ENCODE measurements around the gene TMEM179B.

- TF ChIP-seq CTCF (IDR thresholded peaks at IDR 0.05) = no peak
- TF ChIP-seq POLR2A (IDR thresholded peaks at IDR 0.05) = no peak
Measured at GRCh38 chr11:62806611-62807121, 19.5 kb downstream of the TMEM179B start.

All from lower leg skin (tissue), 3 donors.